Neural progenitor cell (in vitro differentiated cells): ENCODE measurements around the gene APOL3. TPM values are rescaled to one million over a fixed set of nuclear protein-coding genes. Genes with fewer than 3 reads are reported as not detected.

ENCODE experiments used
- DNase-seq: peaks from one replicate; pipeline ENCODE4 v3.0.0-alpha.2; 2016; ENCODE audit warnings: low spot score
- H2AFZ ChIP-seq: fragments of 200-600 bp; sonication (generic); replicated peaks from 2 replicates; pipeline ENCODE4 v1.6.1; 2016; ENCODE audit warnings: antibody characterized with exemption
- H3F3A ChIP-seq: fragments of 200-600 bp; sonication (generic); 2 replicates; pipeline ENCODE4 v1.6.1; 2016; ENCODE audit warnings: antibody characterized with exemption, low read depth
- H3K27ac ChIP-seq: fragments of 200-600 bp; sonication (generic); 2 replicates; pipeline ENCODE4 v1.5.1; 2016; ENCODE audit warnings: mild to moderate bottlenecking
- H3K27me3 ChIP-seq: fragments of 200-600 bp; sonication (generic); 2 replicates; pipeline ENCODE4 v1.6.1; 2016; ENCODE audit warnings: mild to moderate bottlenecking, moderate library complexity
- H3K36me3 ChIP-seq: fragments of 200-600 bp; sonication (generic); 2 replicates; pipeline ENCODE4 v1.5.1; 2016
- H3K4me1 ChIP-seq: fragments of 200-600 bp; sonication (generic); 2 replicates; pipeline ENCODE4 v1.6.1; 2016; ENCODE audit warnings: mixed run types
- H3K4me2 ChIP-seq: fragments of 200-600 bp; sonication (generic); 2 replicates; pipeline ENCODE4 v1.6.1; 2016
- H3K4me3 ChIP-seq: fragments of 200-600 bp; sonication (generic); 2 replicates; pipeline ENCODE4 v1.5.1; 2016
- H3K79me2 ChIP-seq: fragments of 200-600 bp; sonication (generic); 2 replicates; pipeline ENCODE4 v1.6.1; 2016; ENCODE audit warnings: low read depth
- H3K9ac ChIP-seq: fragments of 200-600 bp; sonication (generic); 2 replicates; pipeline ENCODE4 v1.6.1; 2016
- H3K9me3 ChIP-seq: fragments of 200-600 bp; sonication (generic); 2 replicates; pipeline ENCODE4 v1.5.1; 2016; ENCODE audit warnings: low read depth
- H4K20me1 ChIP-seq: fragments of 200-600 bp; sonication (generic); 2 replicates; pipeline ENCODE4 v1.6.1; 2016; ENCODE audit warnings: low read depth
- H3K27ac Mint-ChIP-seq: 3 replicates; pipeline ENCODE4 v1.8.0; 2021; ENCODE audit warnings: mixed read lengths
- H3K27me3 Mint-ChIP-seq: 2 replicates; pipeline ENCODE4 v1.8.0; 2022; ENCODE audit warnings: low read depth, mild to moderate bottlenecking, inconsistent platforms, moderate library complexity, mixed read lengths; ENCODE audit not compliant: insufficient read depth
- H3K36me3 Mint-ChIP-seq: 3 replicates; pipeline ENCODE4 v1.8.0; 2021; ENCODE audit warnings: mixed read lengths
- H3K4me1 Mint-ChIP-seq: 3 replicates; pipeline ENCODE4 v1.8.0; 2021; ENCODE audit warnings: mixed read lengths
- H3K4me3 Mint-ChIP-seq: 3 replicates; pipeline ENCODE4 v1.8.0; 2021; ENCODE audit warnings: mild to moderate bottlenecking, moderate library complexity, mixed read lengths
- H3K9me3 Mint-ChIP-seq: 3 replicates; pipeline ENCODE4 v1.8.0; 2020; ENCODE audit warnings: mixed read lengths
- EZH2 ChIP-seq: fragments of 200-600 bp; sonication (generic); IDR thresholded peaks from 2 replicates; pipeline ENCODE4 v1.6.1; 2017; ENCODE audit warnings: antibody characterized with exemption, mild to moderate bottlenecking, moderate library complexity
- EZH2phosphoT487 ChIP-seq: fragments of 200-600 bp; sonication (generic); IDR thresholded peaks from 2 replicates; pipeline ENCODE4 v1.6.1; 2017; ENCODE audit warnings: antibody characterized with exemption
- total RNA-seq: library from RNA; depleted of rRNA; stranded (reverse); fragments of >200 nt; gene quantifications from 2 replicates; pipeline ENCODE4 v1.2.3, GENCODE V29; 2015; ENCODE audit warnings: low replicate concordance
- TF ChIP-seq, protein P1 (sequence below): fragments of 200-600 bp; sonication (generic); IDR thresholded peaks from 2 replicates; pipeline ENCODE4 v1.5.1; 2017; ENCODE audit warnings: antibody characterized with exemption, mild to moderate bottlenecking

APOL3 gene
- total RNA-seq, 1 donor from 2014 or later: not detected

DNA sequence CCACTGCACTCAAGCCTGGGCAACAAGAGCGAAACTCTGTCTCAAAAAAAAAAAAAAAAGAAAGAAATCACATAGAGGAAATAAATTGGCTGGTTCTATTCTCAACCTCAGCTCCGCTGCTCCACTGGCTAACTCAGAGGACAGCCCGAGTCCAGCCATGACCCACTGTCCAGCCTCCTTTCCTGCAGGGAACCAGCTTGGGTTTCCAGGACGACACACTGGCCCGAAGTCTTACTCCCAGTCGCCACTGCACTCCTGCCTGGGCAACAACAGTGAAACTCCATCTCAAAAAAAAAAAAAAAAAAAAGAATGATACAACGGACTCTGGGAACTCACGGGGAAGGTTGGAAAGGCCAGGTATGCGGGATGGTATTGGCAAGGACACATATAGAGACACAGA lies 31.5 kb downstream of the APOL3 start:
- Mint-ChIP-seq H3K36me3 (no peaks in the 10 kb centered on the region), H3K4me3 (no peak overlapping the region), H3K9me3 (peaks cover 2% of the 10 kb centered on the region), H3K4me1 (peaks cover 6% of the 10 kb centered on the region), H3K27me3 (peaks cover 8% of the 10 kb centered on the region), H3K27ac (no peak overlapping the region)
- Histone ChIP-seq H3K79me2 (no peaks in the 10 kb centered on the region), H2AFZ (no peak overlapping the region), H3K36me3 (no peaks in the 10 kb centered on the region), H3K4me1 (peaks cover 14% of the 10 kb centered on the region), H3K27ac (no peak overlapping the region), H3K4me2 (no peak overlapping the region), H4K20me1 (no peaks in the 10 kb centered on the region), H3K9ac (no peak overlapping the region), H3F3A (no peaks in the 10 kb centered on the region), H3K27me3 (peaks cover 25% of the 10 kb centered on the region), H3K9me3 (no peaks in the 10 kb centered on the region), H3K4me3 (no peak overlapping the region)
- TF ChIP-seq EZH2phosphoT487 (no peak), EZH2 (no peak)
- TF ChIP-seq, protein P1, sequence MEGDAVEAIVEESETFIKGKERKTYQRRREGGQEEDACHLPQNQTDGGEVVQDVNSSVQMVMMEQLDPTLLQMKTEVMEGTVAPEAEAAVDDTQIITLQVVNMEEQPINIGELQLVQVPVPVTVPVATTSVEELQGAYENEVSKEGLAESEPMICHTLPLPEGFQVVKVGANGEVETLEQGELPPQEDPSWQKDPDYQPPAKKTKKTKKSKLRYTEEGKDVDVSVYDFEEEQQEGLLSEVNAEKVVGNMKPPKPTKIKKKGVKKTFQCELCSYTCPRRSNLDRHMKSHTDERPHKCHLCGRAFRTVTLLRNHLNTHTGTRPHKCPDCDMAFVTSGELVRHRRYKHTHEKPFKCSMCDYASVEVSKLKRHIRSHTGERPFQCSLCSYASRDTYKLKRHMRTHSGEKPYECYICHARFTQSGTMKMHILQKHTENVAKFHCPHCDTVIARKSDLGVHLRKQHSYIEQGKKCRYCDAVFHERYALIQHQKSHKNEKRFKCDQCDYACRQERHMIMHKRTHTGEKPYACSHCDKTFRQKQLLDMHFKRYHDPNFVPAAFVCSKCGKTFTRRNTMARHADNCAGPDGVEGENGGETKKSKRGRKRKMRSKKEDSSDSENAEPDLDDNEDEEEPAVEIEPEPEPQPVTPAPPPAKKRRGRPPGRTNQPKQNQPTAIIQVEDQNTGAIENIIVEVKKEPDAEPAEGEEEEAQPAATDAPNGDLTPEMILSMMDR: no peak
- no peak for DNase-seq

- Mint-ChIP-seq H3K27ac (no peak overlapping the region), H3K36me3 (no peaks in the 10 kb centered on the region), H3K4me3 (no peak overlapping the region), H3K9me3 (peaks cover 2% of the 10 kb centered on the region), H3K27me3 (peaks cover 6% of the 10 kb centered on the region), H3K4me1 (peaks cover 11% of the 10 kb centered on the region)
- H3K27me3 ChIP-seq: peaks cover 25% of the 10 kb centered on the region
- H3K27ac ChIP-seq: no peak overlapping the region
- H3K4me1 ChIP-seq: no peaks in the 10 kb centered on the region
- no peaks in the 10 kb centered on the region for H3K9me3 ChIP-seq
- no peak overlapping the region for H3K4me3 ChIP-seq
- DNase-seq: no peak
- TF ChIP-seq EZH2phosphoT487: no peak
- TF ChIP-seq, protein P1: no peak
- no peak for TF ChIP-seq EZH2
- no peak overlapping the region for H2AFZ ChIP-seq
- no peaks in the 10 kb centered on the region for H4K20me1 ChIP-seq
- no peaks in the 10 kb centered on the region for H3K79me2 ChIP-seq
- H3K4me2 ChIP-seq: no peak overlapping the region
- no peaks in the 10 kb centered on the region for H3F3A ChIP-seq
- H3K36me3 ChIP-seq: no peaks in the 10 kb centered on the region
- no peak overlapping the region for H3K9ac ChIP-seq
Observed at GRCh38 chr22:36125994-36126531, 34.5 kb downstream of the APOL3 start.

- H3K4me1 Mint-ChIP-seq: peaks cover 11% of the 10 kb centered on the region
- peaks cover 6% of the 10 kb centered on the region for H3K27me3 Mint-ChIP-seq
- Histone ChIP-seq H3K27ac (no peak overlapping the region), H3K9me3 (no peaks in the 10 kb centered on the region), H3K36me3 (no peaks in the 10 kb centered on the region), H3F3A (no peaks in the 10 kb centered on the region), H3K27me3 (peaks cover 25% of the 10 kb centered on the region), H3K9ac (no peak overlapping the region), H4K20me1 (no peaks in the 10 kb centered on the region), H3K79me2 (no peaks in the 10 kb centered on the region), H3K4me1 (no peaks in the 10 kb centered on the region), H3K4me3 (no peak overlapping the region), H3K4me2 (no peak overlapping the region), H2AFZ (no peak overlapping the region)
- no peak overlapping the region for H3K4me3 Mint-ChIP-seq
- H3K36me3 Mint-ChIP-seq: no peaks in the 10 kb centered on the region
- no peaks in the 10 kb centered on the region for H3K9me3 Mint-ChIP-seq
- no peak for DNase-seq
- TF ChIP-seq EZH2 (no peak), EZH2phosphoT487 (no peak)
- TF ChIP-seq, protein P1: no peak
- H3K27ac Mint-ChIP-seq: no peak overlapping the region
Observed at GRCh38 chr22:36125434-36125833, 35.1 kb downstream of the APOL3 start.
